Measurements from ENCODE around the gene VASN.
A peak's percentile ranks its signal among the peaks of the same experiment; 100 is the strongest.

The VASN gene

GRCh38 chr16:4403133-4403949, 31.7 kb downstream of the VASN start:
- no peak for DNase-seq (ENCODE audit: low spot score)

- DNase-seq (ENCODE audit: low spot score): no peak
These were observed 32.8 kb downstream of the VASN start for GRCh38 chr16:4404247-4404966.

- DNase-seq (ENCODE audit: low spot score): no peak
These were observed 33.5 kb downstream of the VASN start for GRCh38 chr16:4404967-4405696.

- DNase-seq (ENCODE audit: low spot score): no peak
These were observed 36.1 kb downstream of the VASN start for GRCh38 chr16:4407543-4408322.

- no peak for DNase-seq (ENCODE audit: low spot score)
These were observed 36.7 kb downstream of the VASN start for GRCh38 chr16:4408323-4408690.

- DNase-seq (ENCODE audit: low spot score): no peak
These were observed 37.7 kb downstream of the VASN start for GRCh38 chr16:4409081-4409932.

GRCh38 chr16:4410335-4411075, 38.9 kb downstream of the VASN start:
- peak; percentile 86 for DNase-seq (ENCODE audit: low spot score)

GRCh38 chr16:4411684-4412083, 40.0 kb downstream of the VASN start:
- no peak for DNase-seq (ENCODE audit: low spot score)

- no peak for DNase-seq (ENCODE audit: low spot score)
These were observed 40.5 kb downstream of the VASN start for GRCh38 chr16:4412159-4412558.

GRCh38 chr16:4412854-4413253, 41.2 kb downstream of the VASN start:
- DNase-seq (ENCODE audit: low spot score): no peak

GRCh38 chr16:4414187-4414917, 42.7 kb downstream of the VASN start:
- no peak for DNase-seq (ENCODE audit: low spot score)

GRCh38 chr16:4415538-4416199, 44.0 kb downstream of the VASN start:
- no peak for DNase-seq (ENCODE audit: low spot score)

- DNase-seq (ENCODE audit: low spot score): peak; percentile 84
These were observed 44.8 kb downstream of the VASN start, which contains the start of gene CORO7 for GRCh38 chr16:4416200-4417032. Gene CORO7, minus strand, starts transcription at chr16:4416596. Its CDS starts 78 bp downstream, at chr16:4416518.

- DNase-seq (ENCODE audit: low spot score): no peak
These were observed 47.8 kb downstream of the VASN start for GRCh38 chr16:4419402-4419959.

- no peak for DNase-seq (ENCODE audit: low spot score)
These were observed 49.0 kb downstream of the VASN start for GRCh38 chr16:4420505-4421105.

GRCh38 chr16:4425378-4426020, 53.9 kb downstream of the VASN start, which contains the start of gene DNAJA3:
Gene DNAJA3, plus strand, starts transcription at chr16:4425868. Its CDS starts 14 bp downstream, at chr16:4425882.
- peak; percentile 93 for DNase-seq (ENCODE audit: low spot score)
